ENCODE results near the gene PLOD2. TPM values are rescaled to one million over a fixed set of nuclear protein-coding genes. Genes with fewer than 3 reads are reported as not detected.

The PLOD2 gene
- total RNA-seq, 1 donor from 2014 or later, result not detected

- Mint-ChIP-seq H3K36me3 (ENCODE audit: low read depth) (no peaks in the 10 kb centered on the region), H3K9me3 (no peaks in the 10 kb centered on the region), H3K27me3 (peaks cover 37% of the 10 kb centered on the region), H3K27ac (no peak overlapping the region), H3K4me3 (no peak overlapping the region), H3K4me1 (peaks cover 15% of the 10 kb centered on the region)
- intact Hi-C loops (cut with micrococcal nuclease), result no loop called here
- POLR2A ChIA-PET, result no interaction called here
- no peak for ATAC-seq (ENCODE audit: low read depth)
- TF ChIP-seq, protein P1, sequence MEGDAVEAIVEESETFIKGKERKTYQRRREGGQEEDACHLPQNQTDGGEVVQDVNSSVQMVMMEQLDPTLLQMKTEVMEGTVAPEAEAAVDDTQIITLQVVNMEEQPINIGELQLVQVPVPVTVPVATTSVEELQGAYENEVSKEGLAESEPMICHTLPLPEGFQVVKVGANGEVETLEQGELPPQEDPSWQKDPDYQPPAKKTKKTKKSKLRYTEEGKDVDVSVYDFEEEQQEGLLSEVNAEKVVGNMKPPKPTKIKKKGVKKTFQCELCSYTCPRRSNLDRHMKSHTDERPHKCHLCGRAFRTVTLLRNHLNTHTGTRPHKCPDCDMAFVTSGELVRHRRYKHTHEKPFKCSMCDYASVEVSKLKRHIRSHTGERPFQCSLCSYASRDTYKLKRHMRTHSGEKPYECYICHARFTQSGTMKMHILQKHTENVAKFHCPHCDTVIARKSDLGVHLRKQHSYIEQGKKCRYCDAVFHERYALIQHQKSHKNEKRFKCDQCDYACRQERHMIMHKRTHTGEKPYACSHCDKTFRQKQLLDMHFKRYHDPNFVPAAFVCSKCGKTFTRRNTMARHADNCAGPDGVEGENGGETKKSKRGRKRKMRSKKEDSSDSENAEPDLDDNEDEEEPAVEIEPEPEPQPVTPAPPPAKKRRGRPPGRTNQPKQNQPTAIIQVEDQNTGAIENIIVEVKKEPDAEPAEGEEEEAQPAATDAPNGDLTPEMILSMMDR (IDR thresholded peaks at IDR 0.05), result no peak
- CTCF ChIA-PET, result no interaction called here
- no peak for DNase-seq
Observed at GRCh38 chr3:146159616-146160320, 1.2 kb downstream of the PLOD2 start.

GRCh38 chr3:146159037-146159436, 1.9 kb downstream of the PLOD2 start:
- CTCF ChIA-PET, result no interaction called here
- H3K27ac Mint-ChIP-seq, result no peak overlapping the region
- ATAC-seq (ENCODE audit: low read depth) (no peak), DNase-seq (no peak)
- no peaks in the 10 kb centered on the region for H3K36me3 Mint-ChIP-seq (ENCODE audit: low read depth)
- H3K4me1 Mint-ChIP-seq, result peaks cover 15% of the 10 kb centered on the region
- H3K27me3 Mint-ChIP-seq, result peaks cover 37% of the 10 kb centered on the region
- intact Hi-C loops (cut with micrococcal nuclease), result no loop called here
- no peaks in the 10 kb centered on the region for H3K9me3 Mint-ChIP-seq
- POLR2A ChIA-PET, result no interaction called here
- no peak overlapping the region for H3K4me3 Mint-ChIP-seq
- TF ChIP-seq, protein P1 (IDR thresholded peaks at IDR 0.05), result no peak

GRCh38 chr3:146157325-146158060, 3.5 kb downstream of the PLOD2 start:
- Mint-ChIP-seq H3K27me3 (peaks cover 28% of the 10 kb centered on the region), H3K4me1 (peaks cover 15% of the 10 kb centered on the region), H3K36me3 (ENCODE audit: low read depth) (no peaks in the 10 kb centered on the region), H3K4me3 (no peak overlapping the region), H3K9me3 (no peaks in the 10 kb centered on the region), H3K27ac (no peak overlapping the region)
- POLR2A ChIA-PET, result no interaction called here
- no peak for ATAC-seq (ENCODE audit: low read depth)
- TF ChIP-seq, protein P1 (IDR thresholded peaks at IDR 0.05), result no peak
- no peak for DNase-seq
- intact Hi-C loops (cut with micrococcal nuclease), result no loop called here
- CTCF ChIA-PET, result no interaction called here

- Mint-ChIP-seq H3K27ac (no peak overlapping the region), H3K4me1 (peaks cover 14% of the 10 kb centered on the region), H3K9me3 (no peaks in the 10 kb centered on the region), H3K27me3 (peaks cover 21% of the 10 kb centered on the region), H3K36me3 (ENCODE audit: low read depth) (no peaks in the 10 kb centered on the region), H3K4me3 (no peak overlapping the region)
- DNase-seq (no peak), ATAC-seq (ENCODE audit: low read depth) (no peak)
- CTCF ChIA-PET, result interaction anchor here (1.0 kb wide), 1 partner anchor 9 kb away, joined by 3 read pairs; no protein-coding TSS in a partner anchor
- POLR2A ChIA-PET, result no interaction called here
- intact Hi-C loops (cut with micrococcal nuclease), result no loop called here
- TF ChIP-seq, protein P1 (IDR thresholded peaks at IDR 0.05), result no peak
Observed at GRCh38 chr3:146156666-146157314, 4.2 kb downstream of the PLOD2 start.

DNA sequence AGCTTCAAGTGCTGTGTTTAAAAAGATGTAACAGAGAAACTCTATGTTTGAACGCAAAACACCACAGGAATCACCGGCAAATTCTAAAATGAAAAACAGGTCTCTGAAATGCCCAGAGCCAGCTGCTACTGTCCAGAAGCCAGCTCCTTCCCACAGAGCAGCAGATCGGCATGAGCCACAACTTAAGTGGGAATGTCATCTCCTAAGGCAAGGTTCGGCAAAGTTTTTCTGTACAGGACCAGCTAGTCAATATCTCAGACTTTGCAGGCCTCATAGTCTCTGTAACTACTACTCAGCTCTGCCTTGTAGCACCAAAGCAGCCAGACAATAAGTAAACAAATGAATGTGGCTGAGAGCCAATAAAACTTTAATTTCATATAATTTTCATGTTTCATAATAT, 4.9 kb downstream of the PLOD2 start:
- H3K4me1 Mint-ChIP-seq, result peaks cover 8% of the 10 kb centered on the region
- DNase-seq (no peak), ATAC-seq (ENCODE audit: low read depth) (no peak)
- peaks cover 17% of the 10 kb centered on the region for H3K27me3 Mint-ChIP-seq
- no peak overlapping the region for H3K4me3 Mint-ChIP-seq
- CTCF ChIA-PET, result interaction anchor here (1.0 kb wide), 1 partner anchor 10 kb away, joined by 3 read pairs; no protein-coding TSS in a partner anchor
- POLR2A ChIA-PET, result no interaction called here
- intact Hi-C loops (cut with micrococcal nuclease), result no loop called here
- TF ChIP-seq, protein P1 (IDR thresholded peaks at IDR 0.05), result no peak
- H3K36me3 Mint-ChIP-seq (ENCODE audit: low read depth), result no peaks in the 10 kb centered on the region
- H3K9me3 Mint-ChIP-seq, result no peaks in the 10 kb centered on the region
- no peak overlapping the region for H3K27ac Mint-ChIP-seq

Data from activated B cell treated with CpG ODN at 0.5 μM for 24 hours (primary cell).